ENCODE measurements around the gene ASCL1.
A peak's percentile ranks its signal among the peaks of the same experiment; 100 is the strongest.

The ASCL1 gene

GRCh38 chr12:102976609-102977280 is 19.3 kb downstream of the ASCL1 start:
- no peak for DNase-seq

GRCh38 chr12:102977945-102978706 is 20.7 kb downstream of the ASCL1 start:
- DNase-seq: no peak

- no peak for DNase-seq
These were observed 22.9 kb downstream of the ASCL1 start for GRCh38 chr12:102980350-102980749.

- peak in 4 of 56 donors; percentile 0 to 14 (median 4) for DNase-seq
These were observed 32.9 kb downstream of the ASCL1 start for GRCh38 chr12:102990419-102990818.

- no peak for DNase-seq
These were observed 34.8 kb downstream of the ASCL1 start for GRCh38 chr12:102992297-102992696.

- DNase-seq: no peak
These were observed 35.2 kb downstream of the ASCL1 start for GRCh38 chr12:102992720-102993119.

- DNase-seq: no peak
These were observed 36.1 kb downstream of the ASCL1 start for GRCh38 chr12:102993537-102993936.

- DNase-seq: no peak
These were observed 37.9 kb downstream of the ASCL1 start for GRCh38 chr12:102995372-102995771.

All from nucleus accumbens (tissue), 56 donors.